Inferior parietal cortex (tissue), 1 donor: ENCODE measurements around the gene PCDHGA3.
"Not testable (repeated sequence)": the region's sequence is repeated elsewhere in the genome, so short reads cannot be mapped to it uniquely, and the experiment has no call there.

ENCODE experiments used
- DNase-seq: peaks from one replicate; pipeline ENCODE4 v3.0.0-alpha.2; 2016; ENCODE audit errors: extremely low spot score

Gene PCDHGA3

GRCh38 chr5:141343242-141343952 lies at the start of gene PCDHGA3:
TSS of gene PCDHGA3 (plus strand) at chr5:141343829. CDS start at chr5:141344034, 205 bp downstream.
- no peak for DNase-seq

GRCh38 chr5:141298376-141298775 lies 45.3 kb upstream of the PCDHGA3 start:
- DNase-seq, result peak; percentile 1

GRCh38 chr5:141303756-141304155 lies 39.9 kb upstream of the PCDHGA3 start, which contains the start of gene SLC25A2:
TSS of gene SLC25A2 (minus strand) at chr5:141304049. CDS start at chr5:141303865, 184 bp downstream.
- no peak for DNase-seq

- no peak for DNase-seq
Observed at GRCh38 chr5:141306630-141307029, 37.0 kb upstream of the PCDHGA3 start.

- no peak for DNase-seq
Observed at GRCh38 chr5:141313711-141314110, 29.9 kb upstream of the PCDHGA3 start.

GRCh38 chr5:141316963-141317362 lies 26.7 kb upstream of the PCDHGA3 start:
- not testable (repeated sequence) for DNase-seq

GRCh38 chr5:141319202-141319601 lies 24.4 kb upstream of the PCDHGA3 start:
- DNase-seq, result no peak

- DNase-seq, result no peak
Observed at GRCh38 chr5:141319699-141320098, 23.9 kb upstream of the PCDHGA3 start.

GRCh38 chr5:141320225-141321169 lies 23.1 kb upstream of the PCDHGA3 start, which contains the start of gene TAF7:
TSS of gene TAF7 (minus strand) at chr5:141320784. CDS start at chr5:141320044, 740 bp downstream.
- DNase-seq, result peak; percentile 94

- DNase-seq, result no peak
Observed at GRCh38 chr5:141322261-141322660, 21.4 kb upstream of the PCDHGA3 start.

GRCh38 chr5:141326088-141326854 lies 17.4 kb upstream of the PCDHGA3 start:
- peak; percentile 75 for DNase-seq

- no peak for DNase-seq
Observed at GRCh38 chr5:141328231-141328630, 15.4 kb upstream of the PCDHGA3 start.

GRCh38 chr5:141330299-141331080 lies 13.1 kb upstream of the PCDHGA3 start, which contains the start of gene PCDHGA1:
TSS of gene PCDHGA1 (plus strand) at chr5:141330514.
- DNase-seq, result no peak

- not testable (repeated sequence) for DNase-seq
Observed at GRCh38 chr5:141332571-141332970, 11.1 kb upstream of the PCDHGA3 start.

- no peak for DNase-seq
Observed at GRCh38 chr5:141338538-141339306, 4.9 kb upstream of the PCDHGA3 start, which contains the start of gene PCDHGA2. TSS of gene PCDHGA2 (plus strand) at chr5:141338760.

GRCh38 chr5:141340781-141341354 lies 2.8 kb upstream of the PCDHGA3 start:
- not testable (repeated sequence) for DNase-seq

GRCh38 chr5:141342773-141343172 lies 856 bp upstream of the PCDHGA3 start:
- DNase-seq, result no peak

- no peak for DNase-seq
Observed at GRCh38 chr5:141343953-141344463, 379 bp downstream of the PCDHGA3 start.

- no peak for DNase-seq
Observed at GRCh38 chr5:141345327-141345726, 1.7 kb downstream of the PCDHGA3 start.
